Vagina (tissue), 2 donors: ENCODE data around the gene FOXA1.

Experiments
- CTCF ChIP-seq, 3 experiments: fragments of 450-650 bp in 2 of 3; fragments of 200-600 bp in 1 of 3; sonication (generic) in 1 of 3; IDR thresholded peaks; one replicate each; pipeline ENCODE4 v1.5.1; 2017 to 2019; ENCODE audit warnings: antibody characterized with exemption in 3 of 3, mild to moderate bottlenecking in 2 of 3, moderate library complexity in 2 of 3
- POLR2AphosphoS5 ChIP-seq, 2 donors: sonication (generic); formaldehyde crosslinking; IDR thresholded peaks; one replicate each; pipeline ENCODE4 v1.9.0; 2017; ENCODE audit warnings: antibody characterized with exemption in 2 of 2, mild to moderate bottlenecking in 2 of 2, low read depth in 1 of 2; ENCODE audit not compliant: insufficient read depth in 1 of 2

- TF ChIP-seq CTCF (IDR thresholded peaks at IDR 0.05): no peak
- TF ChIP-seq POLR2AphosphoS5 (IDR thresholded peaks at IDR 0.05; ENCODE audit: insufficient read depth in 1 of 2, low read depth in 1 of 2): no peak
Measured at GRCh38 chr14:37622231-37622923, 27.3 kb upstream of the FOXA1 start.
